SK-N-MC (cell line): ENCODE results near the gene S100A6.

Experiments used
- DNase-seq: peaks from one replicate; pipeline ENCODE4 v3.0.0-alpha.2; 2011; ENCODE audit warnings: low read depth, low spot score
- H3K27ac ChIP-seq: fragments of 200-600 bp; sonication (generic); 2 replicates; pipeline ENCODE4 v1.5.1; 2016; ENCODE audit warnings: mixed run types
- H3K36me3 ChIP-seq: fragments of 200-600 bp; sonication (generic); 2 replicates; pipeline ENCODE4 v1.6.1; 2017; ENCODE audit warnings: antibody characterized with exemption, low read length, mixed read lengths; ENCODE audit not compliant: insufficient read depth
- H3K4me3 ChIP-seq: fragments of 200-600 bp; sonication (generic); 2 replicates; pipeline ENCODE4 v1.5.1; 2016
- H3K9ac ChIP-seq: fragments of 200-600 bp; sonication (generic); 2 replicates; pipeline ENCODE4 v1.8.0; 2017; ENCODE audit warnings: mixed run types, mixed read lengths; ENCODE audit not compliant: insufficient read length
- H3K9me3 ChIP-seq: fragments of 200-600 bp; sonication (generic); 2 replicates; pipeline ENCODE4 v1.6.1; 2017; ENCODE audit warnings: low read depth, mild to moderate bottlenecking, antibody characterized with exemption, low read length, moderate library complexity, mixed read lengths
- EZH2 ChIP-seq: fragments of 200-600 bp; sonication (generic); IDR thresholded peaks from one replicate; pipeline ENCODE4 v1.6.1; 2017; ENCODE audit warnings: antibody characterized with exemption
- FOXP2 ChIP-seq: optimal IDR thresholded peaks from 2 replicates; pipeline ENCODE3; 2011; ENCODE audit warnings: mild to moderate bottlenecking, moderate library complexity; ENCODE audit not compliant: insufficient read depth; ENCODE audit errors: extremely low read length, control extremely low read depth
- POLR2AphosphoS5 ChIP-seq: IDR thresholded peaks from 2 replicates; pipeline ENCODE4 v1.6.1; 2012; ENCODE audit warnings: mild to moderate bottlenecking, low read depth, low read length, borderline replicate concordance

Gene S100A6

DNA sequence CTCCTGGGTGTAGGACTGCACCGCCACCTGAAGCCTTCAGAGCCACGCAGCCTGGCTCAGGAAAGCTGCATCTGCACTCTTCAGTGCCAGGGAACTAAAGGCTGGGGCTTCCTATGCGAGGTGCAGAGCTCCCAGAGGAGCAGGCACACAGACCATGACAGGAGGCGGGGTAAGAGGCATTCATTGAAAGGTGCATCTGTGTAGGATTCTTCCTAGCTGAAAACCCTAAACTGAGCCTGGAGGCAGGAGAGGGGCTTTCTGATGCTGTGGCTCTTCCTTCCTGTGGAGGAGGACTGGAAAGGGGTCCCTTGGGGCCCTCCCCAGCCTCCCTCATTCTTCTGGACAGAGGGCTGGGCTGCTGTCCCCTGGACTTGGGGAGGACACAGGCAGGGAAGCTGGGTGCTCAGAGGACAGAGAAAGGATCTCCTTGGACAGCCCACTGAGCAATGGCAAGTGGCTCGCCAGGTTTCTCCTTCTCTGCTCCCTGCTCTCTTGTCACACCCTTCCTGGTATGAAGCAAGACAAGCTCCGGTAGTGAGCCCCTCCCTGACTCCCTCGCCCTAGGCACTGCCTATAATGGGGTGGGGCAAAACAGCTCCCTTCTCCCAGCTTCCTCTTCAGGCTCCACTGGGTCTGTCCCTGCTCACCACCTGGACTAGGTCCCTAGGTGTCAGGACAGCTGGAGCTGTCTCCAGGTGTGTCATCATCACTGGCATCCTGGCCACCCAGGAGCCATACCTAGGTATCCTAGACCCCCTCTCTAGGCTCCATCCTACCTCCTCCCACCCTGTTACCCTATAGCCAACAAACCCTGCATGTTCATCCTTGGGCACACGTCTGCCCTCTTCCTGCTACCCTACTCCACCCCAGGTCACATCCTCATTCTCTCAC, 20.0 kb downstream of the S100A6 start:
- no peak for TF ChIP-seq POLR2AphosphoS5
- TF ChIP-seq EZH2: no peak
- TF ChIP-seq FOXP2: no peak
- no peak overlapping the region for H3K27ac ChIP-seq
- no peak overlapping the region for H3K4me3 ChIP-seq
- H3K9ac ChIP-seq: no peak overlapping the region
- DNase-seq: no peak
- no peaks in the 10 kb centered on the region for H3K36me3 ChIP-seq
- no peaks in the 10 kb centered on the region for H3K9me3 ChIP-seq

DNA sequence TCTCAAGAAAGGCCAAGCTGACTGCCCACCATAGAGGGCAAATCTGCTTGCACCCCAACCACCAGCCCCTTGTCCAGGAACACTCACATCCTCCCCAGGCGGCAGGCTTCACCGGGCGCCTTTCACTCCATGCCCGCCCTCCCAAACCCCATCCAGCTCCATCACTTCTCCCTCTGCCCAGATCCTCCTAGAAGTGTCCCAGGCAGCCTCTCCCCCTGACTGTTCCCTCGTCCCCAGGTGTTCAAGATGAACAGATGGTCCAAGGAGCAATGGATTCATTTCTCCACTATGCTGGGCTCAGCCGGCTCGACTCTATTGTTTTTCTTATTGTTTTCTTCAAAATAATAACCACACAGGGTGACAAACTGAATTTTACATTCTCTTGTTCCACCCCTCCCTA, 22.1 kb downstream of the S100A6 start:
- no peak overlapping the region for H3K4me3 ChIP-seq
- TF ChIP-seq EZH2 (no peak), FOXP2 (no peak), POLR2AphosphoS5 (no peak)
- no peaks in the 10 kb centered on the region for H3K9me3 ChIP-seq
- no peak overlapping the region for H3K27ac ChIP-seq
- H3K36me3 ChIP-seq: no peaks in the 10 kb centered on the region
- DNase-seq: no peak
- H3K9ac ChIP-seq: no peak overlapping the region

- TF ChIP-seq FOXP2 (no peak), POLR2AphosphoS5 (no peak), EZH2 (no peak)
- DNase-seq: no peak
- Histone ChIP-seq H3K9me3 (no peaks in the 10 kb centered on the region), H3K27ac (no peak overlapping the region), H3K36me3 (no peaks in the 10 kb centered on the region), H3K9ac (no peak overlapping the region), H3K4me3 (no peak overlapping the region)
These were observed 22.8 kb downstream of the S100A6 start for GRCh38 chr1:153513023-153513422.

DNA sequence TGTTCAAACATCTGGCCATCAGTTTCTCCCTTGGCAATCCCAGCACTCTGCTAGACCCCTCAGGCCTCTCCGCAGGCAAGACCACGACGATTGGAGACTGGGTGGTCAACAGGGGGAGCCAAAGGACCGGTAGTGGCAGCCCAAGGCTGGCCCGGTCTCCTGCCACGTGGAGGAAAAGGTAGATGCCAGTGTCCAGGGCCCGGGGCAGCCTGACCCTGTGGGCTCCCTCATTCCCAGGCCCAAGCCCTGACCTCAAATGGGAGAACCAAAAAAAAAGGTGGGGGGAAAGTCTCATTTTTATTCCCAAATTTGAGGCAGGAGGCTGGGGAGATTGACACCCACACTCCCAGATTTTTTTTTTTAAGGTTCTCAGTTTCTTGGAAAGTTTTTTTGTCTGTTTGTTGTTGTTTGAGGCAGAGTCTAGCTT, 24.8 kb downstream of the S100A6 start:
- no peak overlapping the region for H3K27ac ChIP-seq
- no peaks in the 10 kb centered on the region for H3K36me3 ChIP-seq
- TF ChIP-seq EZH2 (no peak), FOXP2 (no peak), POLR2AphosphoS5 (no peak)
- H3K9me3 ChIP-seq: no peaks in the 10 kb centered on the region
- H3K4me3 ChIP-seq: no peak overlapping the region
- DNase-seq: no peak
- no peak overlapping the region for H3K9ac ChIP-seq

DNA sequence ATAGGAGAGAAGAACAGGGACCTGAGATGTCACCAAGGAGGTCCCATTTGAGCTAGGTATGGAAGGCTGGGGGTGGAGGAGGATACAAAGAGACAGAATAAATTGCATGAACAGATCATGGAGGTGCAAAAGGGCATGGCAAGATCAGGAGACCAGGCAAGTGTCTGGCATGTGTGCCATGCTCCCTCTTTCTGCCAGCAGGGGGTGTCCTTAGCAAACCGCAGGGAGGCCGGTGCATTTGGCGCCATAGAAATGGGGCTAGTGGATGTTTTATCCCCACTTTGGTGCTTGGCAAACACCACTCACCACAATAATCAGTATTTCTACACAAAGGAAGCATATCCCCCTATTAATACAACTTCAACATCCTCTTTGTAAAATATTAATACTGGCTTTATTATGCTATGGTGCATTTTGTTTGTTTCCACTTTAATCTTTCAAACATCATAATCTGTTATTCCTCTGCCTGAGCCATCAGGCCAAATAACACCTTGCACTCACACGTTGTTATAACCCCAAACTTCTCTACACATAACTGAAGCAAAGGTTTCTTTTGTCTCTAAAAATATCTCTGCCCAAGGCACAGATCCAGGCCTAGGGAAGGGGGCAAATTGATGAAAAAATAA, 25.9 kb downstream of the S100A6 start:
- no peak overlapping the region for H3K4me3 ChIP-seq
- DNase-seq: no peak
- H3K9ac ChIP-seq: no peak overlapping the region
- no peaks in the 10 kb centered on the region for H3K36me3 ChIP-seq
- TF ChIP-seq POLR2AphosphoS5 (no peak), FOXP2 (no peak), EZH2 (no peak)
- H3K27ac ChIP-seq: no peak overlapping the region
- H3K9me3 ChIP-seq: no peaks in the 10 kb centered on the region

DNA sequence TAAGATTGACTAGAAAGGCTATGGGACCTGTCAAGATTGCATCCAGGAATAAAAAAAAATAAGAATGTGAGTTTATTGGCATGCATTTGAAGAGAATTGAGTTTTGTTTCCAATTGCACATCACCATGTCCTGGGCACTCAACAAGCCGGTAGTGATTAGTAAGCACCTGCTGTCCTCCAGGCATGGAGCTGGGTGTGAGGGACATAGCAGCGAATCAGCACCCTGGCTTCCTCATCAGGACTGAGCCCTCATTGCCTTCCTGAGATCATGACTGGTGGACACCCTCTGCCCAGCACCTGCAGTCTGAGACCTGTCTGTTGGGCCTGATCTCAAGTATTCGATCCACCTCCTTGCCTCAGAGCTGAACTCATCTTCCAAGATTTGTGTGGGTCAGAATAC, 26.8 kb downstream of the S100A6 start:
- TF ChIP-seq FOXP2 (no peak), EZH2 (no peak), POLR2AphosphoS5 (no peak)
- DNase-seq: no peak
- H3K4me3 ChIP-seq: no peak overlapping the region
- no peak overlapping the region for H3K27ac ChIP-seq
- H3K9me3 ChIP-seq: no peaks in the 10 kb centered on the region
- no peaks in the 10 kb centered on the region for H3K36me3 ChIP-seq
- no peak overlapping the region for H3K9ac ChIP-seq

DNA sequence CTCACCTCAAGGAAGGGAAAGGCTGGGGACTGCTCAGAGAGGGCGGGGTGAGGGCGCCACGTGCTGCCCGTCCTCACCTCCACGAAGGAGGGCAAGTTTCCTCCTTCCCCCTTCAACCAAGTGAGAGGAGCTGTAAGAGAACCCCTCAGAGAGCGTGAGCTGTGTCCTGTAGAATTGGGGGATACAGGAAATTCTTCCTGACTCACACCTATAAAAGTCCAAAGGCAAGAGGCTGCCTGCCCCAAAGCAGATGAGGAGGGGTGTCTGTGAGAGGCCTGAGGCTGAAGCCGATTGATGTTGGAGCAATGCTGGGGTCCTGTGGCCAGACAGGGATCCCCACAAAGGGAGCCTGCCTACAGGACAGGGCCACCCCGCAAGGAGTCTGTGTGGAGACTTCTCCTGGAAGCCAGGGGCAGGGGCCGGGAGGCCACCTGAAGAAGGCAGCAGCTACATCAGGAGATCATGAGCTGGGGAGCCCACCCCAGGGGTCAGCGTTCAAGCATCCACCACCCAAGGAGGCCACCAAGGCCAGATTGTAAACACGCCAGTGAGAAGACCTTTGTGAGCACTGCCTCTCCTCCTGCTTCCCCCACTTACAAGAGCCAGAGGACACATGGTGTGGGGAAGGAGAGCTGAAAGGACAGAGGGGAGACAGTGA, 27.7 kb downstream of the S100A6 start:
- H3K27ac ChIP-seq: no peak overlapping the region
- no peaks in the 10 kb centered on the region for H3K9me3 ChIP-seq
- TF ChIP-seq POLR2AphosphoS5 (no peak), EZH2 (no peak), FOXP2 (no peak)
- H3K4me3 ChIP-seq: no peak overlapping the region
- H3K9ac ChIP-seq: no peak overlapping the region
- no peak for DNase-seq
- no peaks in the 10 kb centered on the region for H3K36me3 ChIP-seq

GRCh38 chr1:153506831-153507413, 28.9 kb downstream of the S100A6 start:
- no peaks in the 10 kb centered on the region for H3K9me3 ChIP-seq
- H3K36me3 ChIP-seq: no peaks in the 10 kb centered on the region
- H3K4me3 ChIP-seq: no peak overlapping the region
- no peak for DNase-seq
- TF ChIP-seq EZH2: no peak
- no peak overlapping the region for H3K27ac ChIP-seq
- H3K9ac ChIP-seq: no peak overlapping the region
